ENCODE results near the gene VPS25.

VPS25 gene

DNA sequence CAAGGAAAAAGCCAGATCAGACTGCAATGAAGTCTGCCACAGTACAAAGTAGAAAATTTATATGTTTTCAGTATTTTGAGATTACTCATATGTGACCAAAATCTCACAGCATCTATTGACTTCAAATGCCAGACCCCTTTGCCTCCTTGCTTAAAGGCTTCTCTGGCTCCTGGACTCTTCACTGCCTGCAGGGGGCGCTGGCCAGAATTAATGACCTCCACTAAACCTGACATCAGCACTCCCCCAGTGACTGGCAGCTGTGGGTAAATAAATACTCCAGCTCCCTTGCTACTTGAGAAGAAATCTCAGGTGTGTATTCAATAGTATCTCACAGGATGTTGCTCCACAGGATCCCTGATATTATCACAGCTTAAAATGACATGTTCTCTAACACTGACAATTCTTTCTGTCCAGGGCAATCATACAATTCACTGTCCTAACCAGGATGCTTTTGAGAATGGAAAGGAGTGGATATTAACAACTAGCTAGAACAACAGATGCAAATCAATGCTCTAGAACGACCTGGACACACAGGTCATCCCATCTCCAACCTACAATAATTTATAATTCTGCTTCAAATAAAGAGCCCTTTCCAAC, 46.8 kb downstream of the VPS25 start:
- FAIRE-seq = no peak
- TF ChIP-seq TAF1 (IDR thresholded peaks at IDR 0.05; ENCODE audit: low read depth, low read length) (no peak), SPI1 (IDR thresholded peaks at IDR 0.05; ENCODE audit: low read depth, low read length) (no peak), PAX5 (IDR thresholded peaks at IDR 0.05; ENCODE audit: insufficient read depth, low read length, severe bottlenecking) (no peak), POLR2A (IDR thresholded peaks at IDR 0.05; ENCODE audit: low read depth, low read length) (no peak), POLR2AphosphoS5 (IDR thresholded peaks at IDR 0.05; ENCODE audit: low read depth, low read length) (no peak), POU2F2 (IDR thresholded peaks at IDR 0.05; ENCODE audit: low read depth, low read length) (no peak)
- DNase-seq (ENCODE audit: insufficient read length, low spot score) = peak; percentile 46

DNA sequence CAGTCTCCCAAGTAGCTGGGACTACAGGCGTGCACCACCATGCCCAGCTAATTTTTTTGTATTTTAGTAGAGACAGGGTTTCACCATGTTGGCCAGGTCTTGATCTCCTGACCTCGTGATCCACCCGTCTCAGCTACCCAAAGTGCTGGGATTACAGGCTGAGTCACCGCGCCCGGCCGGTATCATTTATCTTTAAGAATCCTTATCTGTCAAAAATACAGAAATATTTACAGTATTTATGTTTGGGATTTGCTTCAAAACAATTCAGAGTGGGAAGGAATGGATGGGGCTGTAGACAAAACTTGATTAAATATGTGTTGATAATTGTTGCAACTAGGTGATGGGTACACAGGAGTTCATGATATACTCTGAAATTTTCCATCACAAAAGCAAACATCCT, 47.9 kb downstream of the VPS25 start:
- no peak for TF ChIP-seq TAF1 (IDR thresholded peaks at IDR 0.05; ENCODE audit: low read depth, low read length)
- no peak for TF ChIP-seq SPI1 (IDR thresholded peaks at IDR 0.05; ENCODE audit: low read depth, low read length)
- TF ChIP-seq POLR2AphosphoS5 (IDR thresholded peaks at IDR 0.05; ENCODE audit: low read depth, low read length) = no peak
- TF ChIP-seq POU2F2 (IDR thresholded peaks at IDR 0.05; ENCODE audit: low read depth, low read length) = no peak
- DNase-seq (ENCODE audit: insufficient read length, low spot score) (no peak), FAIRE-seq (no peak)

DNA sequence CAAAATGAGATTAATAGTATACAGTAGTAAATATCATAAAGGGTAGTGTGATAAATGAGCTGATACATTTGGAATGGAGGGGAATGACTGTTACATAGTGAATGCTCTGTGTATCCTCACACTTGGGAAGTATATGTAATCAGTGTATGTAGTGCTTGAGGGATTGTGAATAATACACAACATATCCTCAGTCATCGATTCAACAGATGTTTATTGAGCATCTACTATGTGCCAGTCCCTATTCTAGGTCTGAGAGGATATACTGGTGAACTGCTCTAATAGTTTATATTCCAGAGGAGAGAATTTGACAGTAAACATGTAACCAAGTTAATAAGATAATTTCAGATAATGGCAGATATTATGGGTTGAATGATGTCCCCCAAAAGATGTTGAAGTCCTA, 54.2 kb downstream of the VPS25 start:
- TF ChIP-seq PAX5 (IDR thresholded peaks at IDR 0.05; ENCODE audit: insufficient read depth, low read length, severe bottlenecking) (no peak), POLR2AphosphoS5 (IDR thresholded peaks at IDR 0.05; ENCODE audit: low read depth, low read length) (no peak), POLR2A (IDR thresholded peaks at IDR 0.05; ENCODE audit: low read depth, low read length) (no peak), SPI1 (IDR thresholded peaks at IDR 0.05; ENCODE audit: low read depth, low read length) (no peak), POU2F2 (IDR thresholded peaks at IDR 0.05; ENCODE audit: low read depth, low read length) (no peak), TAF1 (IDR thresholded peaks at IDR 0.05; ENCODE audit: low read depth, low read length) (no peak)
- DNase-seq (ENCODE audit: insufficient read length, low spot score) (no peak), FAIRE-seq (no peak)

Data from GM12891 (cell line).